Endothelial cell of umbilical vein (primary cell): Measurements from ENCODE around the gene DIP2C.

Experiments
- CTCF ChIP-seq, 2 donors: IDR thresholded peaks; 1 replicate in 1 of 2; 2 replicates in 1 of 2; pipeline ENCODE4 v1.5.1; 2011; ENCODE audit warnings: low read length in 2 of 2, mild to moderate bottlenecking in 2 of 2, moderate library complexity in 2 of 2, control low read depth in 1 of 2, inconsistent platforms in 1 of 2, low read depth in 1 of 2; ENCODE audit not compliant: insufficient read depth in 1 of 2; ENCODE audit errors: extremely low read depth in 1 of 2
- EZH2 ChIP-seq: IDR thresholded peaks from 2 replicates; pipeline ENCODE4 v1.6.1; 2012; ENCODE audit warnings: borderline replicate concordance, low read depth, mild to moderate bottlenecking, moderate library complexity, low read length, inconsistent platforms; ENCODE audit not compliant: severe bottlenecking
- FOS ChIP-seq: IDR thresholded peaks from 2 replicates; pipeline ENCODE4 v1.6.1; 2011; ENCODE audit warnings: mild to moderate bottlenecking, low read length, moderate library complexity, borderline replicate concordance; ENCODE audit not compliant: insufficient read depth
- JUN ChIP-seq: IDR thresholded peaks from 2 replicates; pipeline ENCODE4 v1.6.1; 2011; ENCODE audit warnings: borderline replicate concordance, low read depth; ENCODE audit not compliant: insufficient read length, insufficient read depth
- MAX ChIP-seq: IDR thresholded peaks from 2 replicates; pipeline ENCODE4 v1.6.1; 2011; ENCODE audit not compliant: insufficient read depth, insufficient read length
- MYC ChIP-seq: IDR thresholded peaks from one replicate; pipeline ENCODE4 v1.6.1; 2011; ENCODE audit warnings: mild to moderate bottlenecking, low read depth, low read length
- POLR2A ChIP-seq: IDR thresholded peaks from 2 replicates; pipeline ENCODE4 v1.6.1; 2012; ENCODE audit warnings: low read depth, mild to moderate bottlenecking, control low read depth, low read length
- POLR2AphosphoS5 ChIP-seq: IDR thresholded peaks from 2 replicates; pipeline ENCODE4 v1.6.1; 2012; ENCODE audit warnings: low read depth, mild to moderate bottlenecking, control low read depth, low read length, moderate library complexity; ENCODE audit not compliant: insufficient read depth

- TF ChIP-seq MAX (no peak), CTCF (IDR thresholded peaks at IDR 0.05; ENCODE audit: extremely low read depth in 1 of 2, insufficient read depth in 1 of 2, low read depth in 1 of 2, low read length in 2 of 2) (no peak), POLR2A (no peak), EZH2 (no peak), POLR2AphosphoS5 (no peak), JUN (no peak), FOS (no peak), MYC (no peak)
Observed at GRCh38 chr10:370449-370825, 319.0 kb downstream of the DIP2C start.
